ENCODE measurements around the gene CDY2B.
"Not testable (repeated sequence)": the region's sequence is repeated elsewhere in the genome, so short reads cannot be mapped to it uniquely, and the experiment has no call there.

CDY2B gene

GRCh38 chrY:17880120-17880519 is at the start of gene CDY2B:
Gene CDY2B, minus strand, starts transcription at chrY:17880220. Its CDS starts 328 bp downstream, at chrY:17879892.
- not testable (repeated sequence) for DNase-seq

- not testable (repeated sequence) for DNase-seq
Measured at GRCh38 chrY:17908009-17908408, 28.0 kb upstream of the CDY2B start.

DNA sequence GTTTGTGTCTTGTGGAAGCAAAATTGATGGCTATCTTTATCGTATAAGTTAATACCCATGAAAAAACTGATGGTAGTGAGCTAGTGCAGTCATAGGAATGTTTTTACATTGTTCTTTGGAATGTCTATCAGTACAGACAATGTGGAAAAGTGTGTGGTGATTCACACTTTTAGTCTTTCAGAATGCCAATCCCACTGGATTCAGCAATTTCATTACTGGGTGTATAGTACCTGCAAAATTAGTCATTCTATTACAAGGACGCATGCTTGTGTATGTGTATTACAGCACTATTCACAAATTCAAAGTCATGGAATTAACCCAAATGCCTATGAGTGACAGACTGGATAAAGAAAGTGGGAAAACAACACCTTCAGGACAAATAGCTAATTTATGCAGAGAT is 27.3 kb upstream of the CDY2B start:
- not testable (repeated sequence) for DNase-seq

DNA sequence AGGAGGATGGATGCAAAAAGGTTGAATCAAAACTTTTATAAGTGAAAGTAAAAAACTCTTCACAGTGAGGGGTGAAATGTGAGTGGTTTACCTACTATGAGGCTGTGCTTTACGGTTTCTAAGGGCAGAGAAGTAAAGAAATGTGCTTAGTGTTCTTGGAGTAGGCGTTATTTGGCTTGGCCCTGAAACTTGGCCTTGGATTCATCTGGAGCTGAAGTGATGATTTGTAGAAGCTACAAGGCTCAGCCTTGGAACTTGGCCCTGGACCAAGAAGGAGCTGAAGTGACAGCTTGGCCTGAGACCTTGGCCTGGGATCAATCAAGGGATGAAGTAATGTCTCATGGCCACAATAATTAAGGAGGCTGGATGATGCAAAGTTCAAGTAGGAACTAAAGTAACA is 1.7 kb upstream of the CDY2B start:
- DNase-seq, result not testable (repeated sequence)

DNA sequence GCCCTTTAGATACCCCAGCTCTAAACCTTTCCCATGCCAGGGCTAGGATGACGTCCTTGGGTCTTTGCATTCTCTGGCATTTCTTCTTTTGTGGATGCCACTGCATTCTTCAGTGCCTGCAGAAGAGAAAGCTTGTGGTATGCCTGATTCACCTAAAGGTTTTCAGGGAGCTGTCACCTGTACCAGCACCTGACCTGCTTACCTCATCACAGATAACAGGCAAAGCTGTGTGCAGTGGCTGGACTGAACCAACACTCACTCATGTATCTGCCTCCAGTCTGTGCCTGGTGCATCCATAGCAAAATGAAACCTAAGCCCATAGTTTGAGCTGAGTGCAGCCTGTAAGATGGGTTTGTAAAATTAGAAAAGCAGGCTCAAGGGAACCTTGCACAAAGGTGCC is 3.3 kb downstream of the CDY2B start:
- not testable (repeated sequence) for DNase-seq

- not testable (repeated sequence) for DNase-seq
Measured at GRCh38 chrY:17875401-17875800, 4.6 kb downstream of the CDY2B start.

DNA sequence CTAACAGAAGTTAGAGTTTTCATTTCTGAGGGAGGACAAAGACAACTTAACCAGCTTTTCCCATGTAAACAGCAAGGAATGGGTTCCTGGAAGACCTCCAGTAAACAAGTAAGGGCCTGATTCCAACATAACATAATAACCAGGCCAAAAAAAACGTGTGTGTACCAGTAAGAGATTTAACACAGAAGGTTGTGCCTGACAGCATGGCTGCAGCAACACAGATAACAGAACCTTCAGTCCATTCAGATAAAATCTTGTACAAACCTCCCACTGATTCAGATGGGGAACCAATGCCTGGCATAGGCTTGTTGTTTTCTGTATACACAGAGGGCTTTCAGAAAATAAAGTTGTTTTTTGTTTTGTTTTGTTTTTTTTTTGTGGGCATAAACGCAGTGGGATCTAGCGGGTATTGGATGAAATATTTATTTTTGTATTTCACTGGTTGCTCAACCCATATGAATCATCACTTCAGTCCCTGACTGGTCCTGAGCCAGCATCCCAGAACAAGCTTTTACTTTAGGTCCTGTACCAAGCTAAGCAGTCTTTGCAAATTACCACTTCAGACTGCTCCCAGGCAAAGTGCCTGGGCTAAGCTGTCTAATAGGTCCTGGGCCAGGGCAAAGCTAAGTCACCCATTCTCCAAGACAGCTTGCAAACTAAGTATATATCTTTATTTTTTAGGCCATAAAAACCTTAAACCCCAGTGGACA is 8.7 kb downstream of the CDY2B start:
- DNase-seq, result not testable (repeated sequence)

- not testable (repeated sequence) for DNase-seq
Measured at GRCh38 chrY:17870737-17871136, 9.3 kb downstream of the CDY2B start.

DNA sequence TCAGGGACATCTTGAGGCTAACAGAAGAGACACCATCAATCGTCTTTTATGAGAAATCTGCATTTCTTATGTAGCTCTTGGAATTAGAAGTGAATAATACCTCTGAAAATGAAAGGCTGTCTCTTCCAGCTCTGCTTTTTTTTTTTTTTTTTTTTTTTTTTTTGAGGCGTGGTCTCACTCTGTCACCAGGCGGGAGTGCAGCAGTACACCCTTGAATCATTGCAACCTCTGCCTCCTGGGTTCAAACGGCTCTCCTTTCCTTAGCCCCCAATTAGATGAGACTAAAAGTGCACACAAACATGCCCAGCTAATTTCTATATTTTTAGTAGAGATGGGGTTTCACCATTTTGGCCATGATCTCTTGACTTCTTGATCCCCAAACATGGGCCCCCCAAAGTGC is 12.2 kb downstream of the CDY2B start:
- DNase-seq, result not testable (repeated sequence)

- DNase-seq, result not testable (repeated sequence)
Measured at GRCh38 chrY:17860634-17861033, 19.4 kb downstream of the CDY2B start.

DNA sequence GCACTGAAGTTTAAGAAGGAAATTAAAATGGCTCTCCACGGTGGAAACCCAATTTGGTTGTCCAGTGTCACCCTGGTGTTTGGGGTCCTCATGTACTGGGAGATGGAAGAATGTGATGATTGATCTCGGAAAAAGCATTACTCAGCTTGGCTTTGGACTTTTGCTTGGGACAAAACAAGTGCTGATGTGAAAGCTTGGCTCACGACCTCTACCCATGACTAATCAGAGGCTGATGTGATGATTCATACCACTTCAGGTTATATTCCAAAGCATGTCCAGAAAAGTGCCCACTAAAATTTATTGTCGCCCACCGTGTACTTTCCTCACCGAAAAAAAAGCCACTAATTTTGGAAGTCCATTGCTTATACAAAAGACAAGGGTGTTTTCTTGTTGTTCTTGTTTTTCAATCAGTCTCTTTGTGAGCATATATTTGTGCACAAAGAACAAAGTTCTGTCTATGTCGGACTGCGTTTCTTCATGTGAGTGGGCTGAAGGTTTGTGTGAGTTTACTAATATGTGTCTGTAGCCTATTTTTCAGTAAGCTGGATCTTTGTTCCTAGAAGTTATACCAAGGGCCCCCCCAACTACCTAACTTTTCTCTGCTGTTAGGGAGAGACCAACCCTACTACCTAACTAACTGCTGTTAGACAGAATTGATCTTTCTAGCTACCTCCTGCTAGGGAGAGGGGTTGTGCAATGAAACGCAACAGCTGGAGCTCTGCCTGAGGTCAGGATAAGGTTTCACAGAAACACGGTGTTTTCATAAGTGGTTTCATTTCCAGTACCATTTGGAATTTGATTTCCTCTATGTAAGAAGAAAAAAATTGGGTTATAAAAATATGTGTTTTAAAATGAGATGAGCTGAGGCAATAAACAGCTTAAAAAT is 22.8 kb downstream of the CDY2B start:
- not testable (repeated sequence) for DNase-seq

DNA sequence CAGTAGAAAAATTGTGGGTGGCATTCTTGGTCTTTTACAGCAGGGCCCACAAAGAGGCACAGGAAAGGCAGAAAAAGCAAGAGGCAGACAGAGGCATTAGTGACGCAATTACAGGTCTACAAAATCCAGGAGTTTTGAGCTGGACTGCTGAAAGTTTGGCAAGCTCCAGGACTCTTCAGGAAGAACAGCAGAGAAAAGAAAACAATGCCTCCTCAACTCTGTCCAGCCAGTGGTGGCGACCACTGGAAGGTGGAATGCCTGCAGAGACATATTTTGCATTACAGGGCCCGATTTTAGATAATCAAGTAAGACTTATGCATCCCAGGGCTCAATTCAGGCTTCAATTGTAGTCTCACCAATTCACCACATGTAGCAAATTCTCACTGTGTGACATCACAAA is 23.5 kb downstream of the CDY2B start:
- DNase-seq, result not testable (repeated sequence)

GRCh38 chrY:17849131-17849530 is 30.9 kb downstream of the CDY2B start:
- not testable (repeated sequence) for DNase-seq

- not testable (repeated sequence) for DNase-seq
Measured at GRCh38 chrY:17832149-17832548, 47.9 kb downstream of the CDY2B start.
